Activated naive CD4-positive, alpha-beta T cell treated with anti-CD3 and anti-CD28 coated beads, Interleukin-2, amount 50 U/mL, for 24 hours (primary cell): Measurements from ENCODE around the gene IGLL1.
"Not testable (repeated sequence)": the region's sequence is repeated elsewhere in the genome, so short reads cannot be mapped to it uniquely, and the experiment has no call there.

Experiments used
- H3K27ac Mint-ChIP-seq: one replicate; pipeline ENCODE4 v1.8.0; 2021; ENCODE audit warnings: mild to moderate bottlenecking, mixed read lengths
- H3K27me3 Mint-ChIP-seq: one replicate; pipeline ENCODE4 v1.8.0; 2021; ENCODE audit warnings: mixed read lengths
- H3K36me3 Mint-ChIP-seq: one replicate; pipeline ENCODE4 v1.8.0; 2021; ENCODE audit warnings: mixed read lengths
- H3K4me1 Mint-ChIP-seq: one replicate; pipeline ENCODE4 v1.8.0; 2021; ENCODE audit warnings: mixed read lengths
- H3K4me3 Mint-ChIP-seq: one replicate; pipeline ENCODE4 v1.8.0; 2021; ENCODE audit warnings: mild to moderate bottlenecking, mixed read lengths
- H3K9me3 Mint-ChIP-seq: one replicate; pipeline ENCODE4 v1.8.0; 2021; ENCODE audit warnings: mixed read lengths

The IGLL1 gene

DNA sequence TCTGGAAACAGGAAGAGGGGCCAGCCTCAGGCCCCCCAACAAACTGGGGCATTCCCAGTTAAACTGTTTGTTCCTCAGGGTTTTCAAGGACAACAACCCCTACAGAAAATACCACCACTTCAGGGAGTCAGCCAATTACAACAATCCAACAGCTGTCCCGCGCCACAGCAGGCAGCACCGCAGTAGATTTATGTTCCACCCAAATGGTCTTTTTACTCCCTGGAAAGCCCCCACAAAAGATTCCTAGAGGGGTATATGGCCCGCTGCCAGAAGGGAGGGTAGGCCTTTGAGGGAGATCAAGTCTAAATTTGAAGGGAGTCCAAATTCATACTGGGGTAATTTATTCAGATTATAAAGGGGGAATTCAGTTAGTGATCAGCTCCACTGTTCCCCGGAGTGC, 39.3 kb downstream of the IGLL1 start:
- peaks cover 11% of the 10 kb centered on the region for H3K4me1 Mint-ChIP-seq
- not testable (repeated sequence) for H3K36me3 Mint-ChIP-seq, H3K9me3 Mint-ChIP-seq, H3K27me3 Mint-ChIP-seq, H3K4me3 Mint-ChIP-seq, H3K27ac Mint-ChIP-seq

DNA sequence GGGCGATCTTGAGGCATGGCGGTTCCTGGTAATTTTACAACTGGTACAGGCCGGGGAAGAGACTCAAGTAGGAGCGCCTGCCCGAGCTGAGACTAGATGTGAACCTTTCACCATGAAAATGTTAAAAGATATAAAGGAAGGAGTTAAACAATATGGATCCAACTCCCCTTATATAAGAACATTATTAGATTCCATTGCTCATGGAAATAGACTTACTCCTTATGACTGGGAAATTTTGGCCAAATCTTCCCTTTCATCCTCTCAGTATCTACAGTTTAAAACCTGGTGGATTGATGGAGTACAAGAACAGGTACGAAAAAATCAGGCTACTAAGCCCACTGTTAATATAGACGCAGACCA, 40.3 kb downstream of the IGLL1 start:
- H3K4me3 Mint-ChIP-seq, H3K27ac Mint-ChIP-seq, H3K36me3 Mint-ChIP-seq, H3K27me3 Mint-ChIP-seq, H3K9me3 Mint-ChIP-seq: not testable (repeated sequence)
- H3K4me1 Mint-ChIP-seq: peaks cover 11% of the 10 kb centered on the region

DNA sequence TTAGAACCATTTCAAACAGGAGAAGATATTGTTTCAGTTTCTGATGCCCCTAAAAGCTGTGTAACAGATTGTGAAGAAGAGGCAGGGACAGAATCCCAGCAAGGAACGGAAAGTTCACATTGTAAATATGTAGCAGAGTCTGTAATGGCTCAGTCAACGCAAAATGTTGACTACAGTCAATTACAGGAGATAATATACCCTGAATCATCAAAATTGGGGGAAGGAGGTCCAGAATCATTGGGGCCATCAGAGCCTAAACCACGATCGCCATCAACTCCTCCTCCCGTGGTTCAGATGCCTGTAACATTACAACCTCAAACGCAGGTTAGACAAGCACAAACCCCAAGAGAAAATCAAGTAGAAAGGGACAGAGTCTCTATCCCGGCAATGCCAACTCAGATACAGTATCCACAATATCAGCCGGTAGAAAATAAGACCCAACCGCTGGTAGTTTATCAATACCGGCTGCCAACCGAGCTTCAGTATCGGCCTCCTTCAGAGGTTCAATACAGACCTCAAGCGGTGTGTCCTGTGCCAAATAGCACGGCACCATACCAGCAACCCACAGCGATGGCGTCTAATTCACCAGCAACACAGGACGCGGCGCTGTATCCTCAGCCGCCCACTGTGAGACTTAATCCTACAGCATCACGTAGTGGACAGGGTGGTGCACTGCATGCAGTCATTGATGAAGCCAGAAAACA, 40.8 kb downstream of the IGLL1 start:
- no peak overlapping the region for H3K27ac Mint-ChIP-seq
- peaks cover 11% of the 10 kb centered on the region for H3K4me1 Mint-ChIP-seq
- H3K4me3 Mint-ChIP-seq: peak overlapping the region; percentile 38
- H3K36me3 Mint-ChIP-seq: no peaks in the 10 kb centered on the region
- no peaks in the 10 kb centered on the region for H3K9me3 Mint-ChIP-seq
- H3K27me3 Mint-ChIP-seq: no peaks in the 10 kb centered on the region

DNA sequence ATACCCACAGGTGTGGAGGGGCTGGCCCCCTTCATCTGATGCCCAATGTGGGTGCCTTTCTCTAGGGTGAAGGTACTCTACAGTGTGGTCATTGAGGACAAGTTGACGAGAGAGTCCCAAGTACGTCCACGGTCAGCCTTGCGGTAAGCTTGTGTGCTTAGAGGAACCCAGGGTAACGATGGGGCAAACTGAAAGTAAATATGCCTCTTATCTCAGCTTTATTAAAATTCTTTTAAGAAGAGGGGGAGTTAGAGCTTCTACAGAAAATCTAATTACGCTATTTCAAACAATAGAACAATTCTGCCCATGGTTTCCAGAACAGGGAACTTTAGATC, 41.4 kb downstream of the IGLL1 start:
- not testable (repeated sequence) for H3K9me3 Mint-ChIP-seq, H3K36me3 Mint-ChIP-seq, H3K4me3 Mint-ChIP-seq, H3K27ac Mint-ChIP-seq, H3K27me3 Mint-ChIP-seq
- H3K4me1 Mint-ChIP-seq: peaks cover 11% of the 10 kb centered on the region

DNA sequence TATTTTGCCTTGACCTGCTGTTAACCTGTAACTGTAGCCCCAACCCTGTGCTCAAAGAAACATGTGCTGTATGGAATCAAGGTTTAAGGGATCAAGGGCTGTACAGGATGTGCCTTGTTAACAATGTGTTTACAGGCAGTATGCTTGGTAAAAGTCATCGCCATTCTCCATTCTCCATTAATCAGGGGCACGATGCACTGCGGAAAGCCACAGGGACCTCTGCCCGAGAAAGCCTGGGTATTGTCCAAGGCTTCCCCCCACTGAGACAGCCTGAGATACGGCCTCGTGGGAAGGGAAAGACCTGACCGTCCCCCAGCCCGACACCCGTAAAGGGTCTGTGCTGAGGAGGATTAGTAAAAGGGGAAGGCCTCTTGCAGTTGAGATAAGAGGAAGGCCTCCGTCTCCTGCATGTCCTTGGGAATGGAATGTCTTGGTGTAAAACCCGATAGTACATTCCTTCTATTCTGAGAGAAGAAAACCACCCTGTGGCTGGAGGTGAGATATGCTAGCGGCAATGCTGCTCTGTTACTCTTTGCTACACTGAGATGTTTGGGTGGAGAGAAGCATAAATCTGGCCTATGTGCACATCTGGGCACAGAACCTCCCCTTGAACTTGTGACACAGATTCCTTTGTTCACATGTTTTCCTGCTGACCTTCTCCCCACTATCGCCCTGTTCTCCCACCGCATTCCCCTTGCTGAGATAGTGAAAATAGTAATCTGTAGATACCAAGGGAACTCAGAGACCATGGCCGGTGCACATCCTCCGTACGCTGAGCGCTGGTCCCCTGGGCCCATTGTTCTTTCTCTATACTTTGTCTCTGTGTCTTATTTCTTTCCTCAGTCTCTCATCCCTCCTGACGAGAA, 42.0 kb downstream of the IGLL1 start:
- not testable (repeated sequence) for H3K27me3 Mint-ChIP-seq, H3K36me3 Mint-ChIP-seq, H3K27ac Mint-ChIP-seq, H3K9me3 Mint-ChIP-seq, H3K4me3 Mint-ChIP-seq
- peaks cover 11% of the 10 kb centered on the region for H3K4me1 Mint-ChIP-seq

DNA sequence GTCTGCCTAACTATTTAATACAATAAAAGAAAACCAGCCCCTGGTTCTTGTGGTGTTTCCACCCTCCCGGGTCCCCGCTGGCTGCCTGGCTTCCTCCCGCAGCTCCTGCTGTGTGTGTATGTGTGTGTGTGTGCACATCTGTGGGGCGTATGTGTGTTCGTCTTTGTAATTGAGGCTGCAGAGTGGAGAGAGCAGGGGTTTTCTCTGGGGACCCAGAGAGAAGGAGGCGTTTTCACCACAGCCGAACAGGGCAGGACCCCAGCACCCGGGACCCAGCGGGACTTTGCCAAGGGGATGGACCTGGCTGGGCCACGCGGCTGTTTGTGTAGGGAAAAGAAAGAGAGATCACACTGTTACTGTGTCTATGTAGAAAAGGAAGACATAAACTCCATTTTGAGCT, 42.7 kb downstream of the IGLL1 start:
- no peak overlapping the region for H3K27ac Mint-ChIP-seq
- no peaks in the 10 kb centered on the region for H3K27me3 Mint-ChIP-seq
- no peaks in the 10 kb centered on the region for H3K36me3 Mint-ChIP-seq
- H3K4me1 Mint-ChIP-seq: peaks cover 11% of the 10 kb centered on the region
- H3K4me3 Mint-ChIP-seq: no peak overlapping the region
- no peaks in the 10 kb centered on the region for H3K9me3 Mint-ChIP-seq

DNA sequence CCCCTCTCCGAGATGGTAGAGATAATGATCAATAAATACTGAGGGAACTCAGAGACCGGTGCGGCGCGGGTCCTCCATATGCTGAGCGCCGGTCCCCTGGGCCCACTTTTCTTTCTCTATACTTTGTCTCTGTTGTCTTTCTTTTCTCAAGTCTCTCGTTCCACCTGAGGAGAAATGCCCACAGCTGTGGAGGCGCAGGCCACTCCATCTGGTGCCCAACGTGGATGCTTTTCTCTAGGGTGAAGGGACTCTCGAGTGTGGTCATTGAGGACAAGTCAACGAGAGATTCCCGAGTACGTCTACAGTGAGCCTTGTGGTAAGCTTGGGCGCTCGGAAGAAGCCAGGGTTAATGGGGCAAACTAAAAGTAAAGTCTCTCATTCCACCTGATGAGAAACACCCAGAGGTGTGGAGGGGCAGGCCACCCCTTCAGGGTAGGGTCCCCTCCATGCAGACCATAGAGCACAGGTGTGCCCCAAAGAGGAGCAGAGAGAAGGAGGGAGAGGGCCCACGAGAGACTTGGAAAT, 43.2 kb downstream of the IGLL1 start:
- Mint-ChIP-seq H3K27ac (no peak overlapping the region), H3K4me1 (peaks cover 11% of the 10 kb centered on the region), H3K27me3 (no peaks in the 10 kb centered on the region), H3K4me3 (no peak overlapping the region), H3K9me3 (no peaks in the 10 kb centered on the region), H3K36me3 (no peaks in the 10 kb centered on the region)

DNA sequence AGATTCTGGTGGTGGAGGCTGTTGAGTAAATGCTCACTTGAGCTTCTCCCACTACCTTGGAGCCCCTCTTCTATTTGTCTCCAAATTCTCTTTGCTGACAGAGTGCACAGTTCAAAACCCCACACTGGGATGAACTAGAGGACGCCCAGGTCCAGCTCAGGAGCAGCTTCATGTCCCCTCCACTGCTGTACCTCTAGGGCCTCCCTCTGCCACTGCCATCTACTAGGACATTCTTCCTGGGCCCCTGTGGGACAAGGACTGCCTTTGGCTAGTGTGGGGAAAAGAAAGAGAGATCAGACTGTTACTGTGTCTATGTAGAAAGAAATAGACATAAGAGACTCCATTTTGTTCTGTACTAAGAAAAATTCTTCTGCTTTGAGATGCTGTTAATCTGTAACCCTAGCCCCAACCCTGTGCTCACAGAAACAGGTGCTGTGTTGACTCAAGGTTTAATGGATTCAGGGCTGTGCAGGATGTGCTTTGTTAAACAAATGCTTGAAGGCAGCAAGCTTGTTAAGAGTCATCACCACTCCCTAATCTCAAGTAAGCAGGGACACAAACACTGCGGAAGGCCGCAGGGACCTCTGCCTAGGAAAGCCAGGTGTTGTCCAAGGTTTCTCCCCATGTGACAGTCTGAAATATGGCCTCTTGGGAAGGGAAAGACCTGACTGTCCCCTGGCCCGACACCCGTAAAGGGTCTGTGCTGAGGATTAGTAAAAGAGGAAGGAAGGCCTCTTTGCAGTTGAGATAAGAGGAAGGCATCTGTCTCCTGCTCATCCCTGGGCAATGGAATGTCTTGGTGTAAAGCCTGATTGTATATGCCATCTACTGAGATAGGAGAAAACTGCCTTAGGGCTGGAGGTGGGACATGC, 44.1 kb downstream of the IGLL1 start:
- H3K27me3 Mint-ChIP-seq, H3K27ac Mint-ChIP-seq, H3K9me3 Mint-ChIP-seq, H3K36me3 Mint-ChIP-seq, H3K4me3 Mint-ChIP-seq: not testable (repeated sequence)
- H3K4me1 Mint-ChIP-seq: peaks cover 11% of the 10 kb centered on the region

DNA sequence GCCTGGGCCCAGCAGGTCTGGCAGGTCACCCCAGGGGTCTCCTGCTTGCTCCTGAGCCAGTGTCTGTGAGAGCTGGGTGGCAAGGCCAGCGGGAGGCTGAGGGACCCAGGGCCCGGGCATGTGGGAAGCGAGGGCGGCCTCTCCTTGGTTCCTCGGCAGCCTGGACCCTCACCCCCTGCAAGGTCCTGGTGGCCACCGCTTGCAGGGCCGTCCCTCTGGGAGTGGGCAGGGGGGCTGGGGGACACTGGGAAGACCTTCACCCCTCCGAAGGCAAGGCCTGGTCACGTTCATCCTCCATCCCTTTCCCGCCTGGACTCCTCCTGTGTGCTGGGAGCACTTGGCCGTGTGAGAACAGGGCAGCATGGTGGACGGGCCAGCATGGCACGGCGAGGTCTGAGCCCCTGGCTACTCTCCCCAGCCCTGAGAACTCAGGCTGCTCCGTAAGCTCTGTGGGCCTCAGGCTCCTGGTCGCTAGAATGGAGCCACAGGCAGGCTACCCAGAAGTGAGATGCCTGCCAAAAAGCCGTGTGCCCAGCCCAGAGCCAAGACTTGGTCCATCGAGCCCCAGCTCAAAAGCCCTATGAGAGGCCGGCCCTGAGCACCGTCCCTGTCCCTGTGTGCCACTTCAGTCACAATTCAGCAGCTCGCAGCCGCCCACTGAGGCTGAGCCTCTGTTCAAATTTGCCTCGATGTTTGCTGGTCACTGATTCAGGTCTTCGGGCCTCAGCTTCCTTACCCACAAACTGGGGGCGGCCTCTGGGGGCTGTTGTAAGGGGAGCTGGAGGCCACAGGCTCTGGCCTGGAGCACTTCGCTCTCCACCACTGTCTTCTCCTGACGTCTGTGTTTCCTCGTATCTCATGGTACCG, 45.0 kb downstream of the IGLL1 start:
- peaks cover 1% of the 10 kb centered on the region for H3K27me3 Mint-ChIP-seq
- H3K4me1 Mint-ChIP-seq: peaks cover 11% of the 10 kb centered on the region
- no peak overlapping the region for H3K4me3 Mint-ChIP-seq

DNA sequence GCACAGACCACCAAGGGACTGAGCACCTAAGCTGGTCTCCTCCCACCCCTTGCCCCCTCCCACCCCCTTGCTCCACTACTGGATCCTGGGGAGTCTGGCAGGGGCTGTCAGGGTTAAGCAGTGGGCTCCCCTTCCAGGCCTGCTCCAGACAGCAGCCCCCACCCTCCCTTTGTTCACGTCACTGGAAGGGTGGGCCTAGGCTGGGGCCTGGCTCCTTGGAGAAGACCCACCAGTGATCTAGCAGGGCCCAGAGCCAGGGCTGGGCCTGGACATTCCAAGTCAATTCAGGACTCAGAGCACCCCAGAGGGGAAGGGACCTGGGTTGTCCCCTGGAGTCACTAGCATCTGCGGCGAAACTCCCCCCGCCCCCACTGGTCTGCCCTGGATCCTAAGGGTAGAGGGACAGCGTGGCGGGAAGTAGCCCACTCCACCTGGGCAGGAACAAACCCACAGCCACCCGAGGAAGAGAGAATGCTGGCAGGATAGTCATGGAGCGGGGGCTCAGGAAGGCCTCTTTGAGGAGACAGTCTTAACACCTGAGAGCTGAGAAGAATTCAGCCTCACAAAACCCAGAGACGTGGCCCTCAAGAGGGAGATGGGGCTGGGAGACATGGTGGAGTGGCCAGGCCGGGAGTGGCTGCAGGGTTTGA, 45.8 kb downstream of the IGLL1 start:
- Mint-ChIP-seq H3K27ac (no peak overlapping the region), H3K36me3 (no peaks in the 10 kb centered on the region), H3K4me1 (peaks cover 8% of the 10 kb centered on the region), H3K27me3 (peaks cover 1% of the 10 kb centered on the region), H3K9me3 (no peaks in the 10 kb centered on the region), H3K4me3 (no peak overlapping the region)

More for the DNA sequence above, 45.0 kb downstream of the IGLL1 start:
- no peaks in the 10 kb centered on the region for H3K36me3 Mint-ChIP-seq
- no peak overlapping the region for H3K27ac Mint-ChIP-seq
- no peaks in the 10 kb centered on the region for H3K9me3 Mint-ChIP-seq

DNA sequence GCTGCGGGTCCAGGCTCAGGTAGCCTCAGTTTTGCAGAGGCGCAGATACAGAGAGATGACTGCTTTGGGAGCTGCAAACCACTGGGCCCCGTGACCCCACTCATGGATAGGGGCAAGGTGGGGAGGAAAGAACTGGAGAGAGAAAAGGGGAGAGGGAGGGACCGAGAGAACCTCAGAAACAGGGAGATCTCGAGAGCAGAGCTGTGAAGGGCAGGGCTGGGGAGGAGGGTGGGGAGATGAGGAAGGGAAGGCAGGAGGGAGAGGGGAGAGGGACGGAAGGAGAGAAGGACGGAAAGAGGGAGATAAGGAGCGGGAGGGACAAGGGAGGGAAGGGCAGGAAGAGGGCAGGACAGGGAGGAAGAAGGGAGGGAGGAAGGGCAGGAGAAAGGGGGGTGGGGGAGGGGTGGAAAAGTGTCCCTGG, 46.3 kb downstream of the IGLL1 start:
- Mint-ChIP-seq H3K4me3 (no peak overlapping the region), H3K4me1 (peaks cover 2% of the 10 kb centered on the region), H3K27me3 (peaks cover 1% of the 10 kb centered on the region), H3K27ac (no peak overlapping the region), H3K36me3 (no peaks in the 10 kb centered on the region), H3K9me3 (no peaks in the 10 kb centered on the region)

DNA sequence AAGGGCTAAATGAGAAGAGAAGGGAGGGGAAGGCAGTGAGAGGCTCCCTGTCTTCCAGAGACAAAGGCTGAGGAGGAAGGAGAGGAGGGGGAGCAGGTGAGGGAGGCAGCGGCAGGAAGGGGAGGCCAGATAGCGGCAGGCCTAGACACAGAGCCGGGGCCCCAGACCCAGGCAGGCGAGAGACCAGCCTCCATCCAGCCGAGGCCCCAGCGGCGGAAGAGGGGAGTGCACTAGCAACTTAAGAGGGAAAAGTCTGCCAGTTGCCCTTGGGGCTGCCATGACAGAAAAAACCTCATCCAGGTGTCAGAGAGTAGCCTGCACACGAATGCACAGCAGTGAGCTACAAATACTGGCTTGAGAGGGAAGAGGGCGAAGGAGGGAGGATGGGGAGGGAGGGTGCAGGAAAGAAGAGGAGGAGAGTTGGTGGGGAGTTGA, 46.7 kb downstream of the IGLL1 start:
- H3K4me3 Mint-ChIP-seq: no peak overlapping the region
- no peaks in the 10 kb centered on the region for H3K4me1 Mint-ChIP-seq
- peaks cover 1% of the 10 kb centered on the region for H3K27me3 Mint-ChIP-seq
- H3K36me3 Mint-ChIP-seq: no peaks in the 10 kb centered on the region
- no peaks in the 10 kb centered on the region for H3K9me3 Mint-ChIP-seq
- H3K27ac Mint-ChIP-seq: no peak overlapping the region

DNA sequence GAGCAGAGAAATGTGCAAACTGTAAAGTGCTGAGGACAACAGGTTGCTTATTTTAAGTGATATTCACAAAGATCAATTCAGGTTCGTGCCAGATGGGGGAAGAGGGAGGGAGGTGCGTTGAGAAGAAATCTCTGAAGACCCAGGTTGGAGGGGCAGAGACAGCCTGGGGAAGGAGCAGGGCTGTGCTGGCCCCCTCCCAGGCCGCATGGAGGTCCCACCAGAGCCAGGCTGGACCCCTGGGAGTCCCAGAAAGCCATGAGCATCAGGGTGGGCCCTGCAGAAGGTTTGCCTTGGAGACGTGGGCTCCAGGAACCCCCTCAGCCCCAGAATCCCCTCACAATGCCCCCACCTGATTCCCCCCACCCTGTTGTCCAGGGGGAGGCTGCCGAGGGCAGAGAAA, 47.4 kb downstream of the IGLL1 start:
- Mint-ChIP-seq H3K36me3 (no peaks in the 10 kb centered on the region), H3K9me3 (no peaks in the 10 kb centered on the region), H3K4me1 (no peaks in the 10 kb centered on the region), H3K27ac (no peak overlapping the region), H3K27me3 (peaks cover 1% of the 10 kb centered on the region), H3K4me3 (no peak overlapping the region)

DNA sequence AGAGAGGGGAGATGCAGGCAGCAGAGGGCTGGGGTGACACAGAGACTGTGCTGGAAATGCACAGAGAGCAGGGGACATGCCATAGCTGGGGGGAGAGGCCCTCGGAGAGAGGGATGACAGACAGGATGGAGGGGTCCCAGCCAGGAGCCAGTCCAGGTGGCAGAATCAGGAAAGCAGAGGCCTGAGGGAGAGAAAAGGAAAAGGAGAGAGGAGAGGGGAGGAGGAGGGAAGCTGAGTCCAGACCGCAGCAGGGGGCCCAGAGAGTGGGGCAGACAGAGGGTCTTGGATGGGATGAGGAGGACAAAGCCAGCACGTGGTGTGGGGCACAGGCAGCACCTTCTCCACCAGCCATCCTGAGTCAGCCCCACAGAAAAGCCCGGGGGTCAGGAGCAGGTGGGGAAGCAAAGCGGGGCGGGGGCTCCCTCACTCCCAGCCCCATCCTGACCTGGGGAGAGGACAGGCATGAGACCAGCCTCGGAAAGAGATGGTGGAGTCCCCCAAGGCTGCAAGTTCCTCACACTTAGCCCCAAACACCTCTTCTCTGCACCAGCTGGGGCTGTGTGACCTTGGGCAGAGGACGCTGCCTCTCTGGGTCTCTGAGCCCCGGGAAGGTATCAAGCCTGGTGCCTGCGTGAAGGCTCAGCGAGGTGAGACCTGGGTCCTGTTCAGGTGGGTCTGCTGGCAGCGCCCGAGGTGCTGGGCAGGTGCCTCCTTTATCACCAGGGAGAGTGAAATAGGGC, 48.0 kb downstream of the IGLL1 start:
- Mint-ChIP-seq H3K9me3 (no peaks in the 10 kb centered on the region), H3K27me3 (peaks cover 1% of the 10 kb centered on the region), H3K27ac (no peak overlapping the region), H3K4me3 (no peak overlapping the region), H3K36me3 (no peaks in the 10 kb centered on the region), H3K4me1 (no peaks in the 10 kb centered on the region)
